GM12875 (cell line): ENCODE results near the gene PROX2.

Experiments
- H3K4me3 ChIP-seq: one replicate; pipeline ENCODE4 v1.5.1; 2011; ENCODE audit warnings: low read depth, low read length, control low read depth
- CTCF ChIP-seq: IDR thresholded peaks from 2 replicates; pipeline ENCODE4 v1.5.1; 2011; ENCODE audit warnings: low read depth, mild to moderate bottlenecking, control low read depth, inconsistent platforms, low read length, moderate library complexity, borderline replicate concordance; ENCODE audit not compliant: insufficient read depth

PROX2 gene

GRCh38 chr14:74920281-74920680 lies 44.3 kb upstream of the PROX2 start:
- TF ChIP-seq CTCF, result no peak
- no peak overlapping the region for H3K4me3 ChIP-seq

- no peak for TF ChIP-seq CTCF
- H3K4me3 ChIP-seq, result no peak overlapping the region
These were observed 43.6 kb upstream of the PROX2 start for GRCh38 chr14:74919421-74920165.

- H3K4me3 ChIP-seq, result no peak overlapping the region
- no peak for TF ChIP-seq CTCF
These were observed 42.4 kb upstream of the PROX2 start for GRCh38 chr14:74918380-74918779.

- TF ChIP-seq CTCF, result no peak
- H3K4me3 ChIP-seq, result no peak overlapping the region
These were observed 41.7 kb upstream of the PROX2 start for GRCh38 chr14:74917646-74918081.

- H3K4me3 ChIP-seq, result no peak overlapping the region
- TF ChIP-seq CTCF, result no peak
These were observed 41.2 kb upstream of the PROX2 start for GRCh38 chr14:74917178-74917543.

- no peak for TF ChIP-seq CTCF
- H3K4me3 ChIP-seq, result no peak overlapping the region
These were observed 39.9 kb upstream of the PROX2 start for GRCh38 chr14:74915826-74916225.

- no peak for TF ChIP-seq CTCF
- H3K4me3 ChIP-seq, result no peak overlapping the region
These were observed 39.5 kb upstream of the PROX2 start for GRCh38 chr14:74915426-74915825.
